LNCaP clone FGC (cell line): ENCODE results near the gene ERBB4.
"Not testable (repeated sequence)": the region's sequence is repeated elsewhere in the genome, so short reads cannot be mapped to it uniquely, and the experiment has no call there.

Experiments
- DNase-seq: peaks from one replicate; pipeline ENCODE4 v3.0.0-alpha.2; 2011; ENCODE audit warnings: low read depth
- H3K4me3 ChIP-seq: 2 replicates; pipeline ENCODE4 v1.5.1; 2011; ENCODE audit warnings: mild to moderate bottlenecking, low read depth, low read length, control low read depth
- CTCF ChIP-seq: IDR thresholded peaks from 2 replicates; pipeline ENCODE4 v1.5.1; 2012; ENCODE audit warnings: mild to moderate bottlenecking; ENCODE audit not compliant: control insufficient read depth, insufficient read depth; ENCODE audit errors: extremely low read depth

ERBB4 gene

DNA sequence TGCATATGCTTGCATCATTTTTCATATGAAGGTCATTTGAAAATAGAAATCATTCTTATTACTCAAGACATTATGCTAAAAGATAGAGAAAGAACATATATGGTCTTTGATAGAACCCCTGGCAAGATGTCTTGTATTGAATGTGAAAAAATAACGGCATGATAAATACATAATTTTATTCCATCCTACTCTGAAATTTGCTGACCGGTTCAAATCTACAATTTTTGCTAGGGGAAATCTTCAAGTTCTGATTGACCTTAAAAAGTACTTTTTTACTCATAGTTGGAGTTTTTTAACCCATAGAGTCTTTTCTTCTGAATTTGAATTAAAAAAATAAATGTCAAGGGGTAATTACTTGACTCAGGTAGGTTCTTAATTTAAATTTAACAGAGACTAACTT lies 920.8 kb downstream of the ERBB4 start:
- TF ChIP-seq CTCF: no peak
- DNase-seq: no peak
- H3K4me3 ChIP-seq: no peak overlapping the region

DNA sequence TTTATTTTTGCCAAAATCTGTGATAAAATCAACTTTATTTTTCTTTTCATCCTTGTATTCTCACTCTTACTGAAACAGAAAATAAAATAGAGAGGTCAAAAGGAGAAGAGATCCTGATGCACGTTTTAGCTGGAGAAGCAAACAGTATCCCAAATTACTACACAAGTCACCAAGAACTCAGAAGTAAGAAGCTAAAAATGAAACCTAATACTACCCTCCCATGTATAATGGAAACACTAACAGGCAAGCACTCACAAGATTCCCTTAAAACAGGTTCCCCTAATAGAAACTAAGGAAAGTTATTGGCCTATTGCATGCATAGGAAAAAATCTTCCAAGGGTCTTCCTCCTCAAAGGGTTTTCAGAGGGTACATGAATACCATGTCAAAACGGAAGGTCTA lies 927.0 kb downstream of the ERBB4 start:
- TF ChIP-seq CTCF: no peak
- no peak for DNase-seq
- peak overlapping the region; percentile 45 for H3K4me3 ChIP-seq

GRCh38 chr2:211611061-211611518 lies 927.5 kb downstream of the ERBB4 start:
- H3K4me3 ChIP-seq: peak overlapping the region; percentile 45
- TF ChIP-seq CTCF: no peak
- no peak for DNase-seq

DNA sequence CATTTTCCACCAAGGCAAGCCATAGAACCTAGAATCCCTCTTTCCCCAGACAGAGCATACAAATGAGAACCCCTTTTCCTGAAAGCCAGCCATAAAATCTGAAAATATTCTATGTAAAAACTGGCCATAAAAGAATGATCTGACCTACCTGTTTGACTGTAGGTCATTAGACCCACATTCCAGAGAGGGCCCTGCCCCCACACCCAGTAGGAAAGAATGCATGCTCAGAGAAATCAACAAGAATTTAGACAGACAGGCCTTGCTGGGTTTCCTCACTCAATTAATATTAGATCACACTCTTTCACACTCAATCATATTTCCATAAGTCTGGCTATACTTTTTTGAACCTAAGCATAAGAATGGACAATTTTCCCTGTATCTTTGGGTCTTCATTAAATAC lies 929.5 kb downstream of the ERBB4 start:
- DNase-seq: no peak
- TF ChIP-seq CTCF: no peak
- no peak overlapping the region for H3K4me3 ChIP-seq

DNA sequence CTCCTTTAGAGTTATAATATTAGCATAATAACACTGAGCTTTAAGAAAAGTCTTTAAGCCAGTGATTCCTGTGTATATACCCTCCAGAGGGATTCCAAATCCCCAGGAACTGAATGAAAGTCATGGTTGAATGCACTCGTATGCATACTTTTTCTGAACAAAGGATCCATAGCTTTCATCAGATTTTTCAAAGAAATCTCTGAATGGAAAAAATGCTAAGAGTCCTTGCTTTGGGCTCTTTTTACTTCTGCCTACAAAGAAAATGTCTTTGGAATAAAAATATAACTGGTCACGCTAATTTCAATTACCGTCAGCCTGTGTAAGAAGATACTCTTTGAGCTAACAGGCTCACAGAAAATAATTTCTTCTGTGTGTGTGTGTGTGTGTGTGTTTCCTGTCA lies 939.5 kb downstream of the ERBB4 start:
- no peak overlapping the region for H3K4me3 ChIP-seq
- TF ChIP-seq CTCF: no peak
- no peak for DNase-seq

DNA sequence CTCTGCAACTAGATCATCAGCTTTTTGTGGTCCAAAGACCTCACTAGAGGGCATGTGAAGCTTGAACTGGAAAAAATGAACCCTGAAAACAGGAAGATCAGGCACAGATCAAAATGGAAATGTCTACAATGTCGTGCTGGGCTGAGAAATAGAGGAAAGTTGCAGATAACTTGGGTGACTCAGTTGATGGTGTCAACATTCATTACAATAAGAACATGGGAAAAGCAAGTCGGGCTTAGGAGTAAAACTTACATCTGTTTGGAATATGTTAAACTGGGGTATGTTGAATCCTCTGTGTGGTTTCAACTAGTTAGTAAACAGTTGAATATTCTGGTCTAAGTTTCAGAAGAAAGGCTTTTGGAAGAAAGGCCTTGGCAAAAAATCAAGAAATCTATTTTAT lies 940.4 kb downstream of the ERBB4 start:
- TF ChIP-seq CTCF: no peak
- H3K4me3 ChIP-seq: no peak overlapping the region
- DNase-seq: no peak

GRCh38 chr2:211592006-211592405 lies 946.6 kb downstream of the ERBB4 start:
- not testable (repeated sequence) for H3K4me3 ChIP-seq, DNase-seq
